ENCODE results near the gene ZMYND8. TPM values are rescaled to one million over a fixed set of nuclear protein-coding genes. Genes with fewer than 3 reads are reported as not detected.

The ZMYND8 gene
- total RNA-seq, 1 donor from 2014 or later: 109 TPM

DNA sequence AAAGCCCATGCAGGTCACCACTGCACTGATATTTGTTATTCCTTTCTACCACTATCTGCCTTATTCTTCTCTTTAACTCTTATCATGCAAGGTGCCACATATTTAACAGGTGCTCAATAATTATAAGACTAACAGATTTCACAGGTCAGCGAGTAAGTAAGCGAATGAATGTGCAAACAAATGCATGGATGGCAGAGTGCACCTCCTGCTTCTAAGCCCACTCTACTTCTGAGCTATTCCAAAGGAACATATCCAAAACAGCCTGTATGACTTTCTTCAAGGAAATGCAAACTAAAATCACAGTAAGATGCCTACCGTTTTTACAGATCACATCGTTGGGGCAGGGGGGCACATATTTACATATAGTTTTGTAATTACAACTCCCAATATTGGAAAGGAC is 71.3 kb downstream of the ZMYND8 start:
- Mint-ChIP-seq H3K9me3 (ENCODE audit: unreplicated experiment) (no peaks in the 10 kb centered on the region), H3K27me3 (ENCODE audit: unreplicated experiment) (peaks cover 4% of the 10 kb centered on the region), H3K27ac (ENCODE audit: unreplicated experiment) (no peak overlapping the region), H3K4me3 (ENCODE audit: unreplicated experiment) (peak overlapping the region; percentile 67), H3K36me3 (ENCODE audit: low read depth, unreplicated experiment) (peaks cover 62% of the 10 kb centered on the region), H3K4me1 (ENCODE audit: unreplicated experiment) (peaks cover 17% of the 10 kb centered on the region)
- no peak for DNase-seq (ENCODE audit: low spot score)
- TF ChIP-seq, protein P1, sequence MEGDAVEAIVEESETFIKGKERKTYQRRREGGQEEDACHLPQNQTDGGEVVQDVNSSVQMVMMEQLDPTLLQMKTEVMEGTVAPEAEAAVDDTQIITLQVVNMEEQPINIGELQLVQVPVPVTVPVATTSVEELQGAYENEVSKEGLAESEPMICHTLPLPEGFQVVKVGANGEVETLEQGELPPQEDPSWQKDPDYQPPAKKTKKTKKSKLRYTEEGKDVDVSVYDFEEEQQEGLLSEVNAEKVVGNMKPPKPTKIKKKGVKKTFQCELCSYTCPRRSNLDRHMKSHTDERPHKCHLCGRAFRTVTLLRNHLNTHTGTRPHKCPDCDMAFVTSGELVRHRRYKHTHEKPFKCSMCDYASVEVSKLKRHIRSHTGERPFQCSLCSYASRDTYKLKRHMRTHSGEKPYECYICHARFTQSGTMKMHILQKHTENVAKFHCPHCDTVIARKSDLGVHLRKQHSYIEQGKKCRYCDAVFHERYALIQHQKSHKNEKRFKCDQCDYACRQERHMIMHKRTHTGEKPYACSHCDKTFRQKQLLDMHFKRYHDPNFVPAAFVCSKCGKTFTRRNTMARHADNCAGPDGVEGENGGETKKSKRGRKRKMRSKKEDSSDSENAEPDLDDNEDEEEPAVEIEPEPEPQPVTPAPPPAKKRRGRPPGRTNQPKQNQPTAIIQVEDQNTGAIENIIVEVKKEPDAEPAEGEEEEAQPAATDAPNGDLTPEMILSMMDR (IDR thresholded peaks at IDR 0.05; ENCODE audit: unreplicated experiment): no peak

DNA sequence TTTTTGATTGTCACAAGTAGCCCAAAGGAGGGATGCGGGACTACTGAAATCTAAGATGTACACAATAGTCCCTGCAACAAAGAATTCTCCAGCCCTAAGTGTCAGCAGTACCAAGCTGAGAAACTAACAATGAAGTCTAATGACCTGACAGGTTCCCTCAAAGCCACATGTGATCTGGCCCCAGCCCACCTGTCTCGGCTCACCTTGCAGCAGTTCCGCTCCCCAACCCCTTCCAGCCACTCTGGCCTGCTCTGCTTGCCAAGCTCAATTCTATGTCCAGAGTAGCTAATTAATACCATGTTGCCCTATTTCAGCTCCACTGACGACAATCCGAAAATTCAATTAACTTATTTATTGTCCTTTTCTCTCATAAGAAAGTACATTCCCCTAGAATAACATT is 72.1 kb downstream of the ZMYND8 start:
- Mint-ChIP-seq H3K9me3 (ENCODE audit: unreplicated experiment) (no peaks in the 10 kb centered on the region), H3K36me3 (ENCODE audit: low read depth, unreplicated experiment) (peaks cover 56% of the 10 kb centered on the region), H3K4me1 (ENCODE audit: unreplicated experiment) (peaks cover 17% of the 10 kb centered on the region), H3K27me3 (ENCODE audit: unreplicated experiment) (peaks cover 4% of the 10 kb centered on the region), H3K4me3 (ENCODE audit: unreplicated experiment) (no peak overlapping the region), H3K27ac (ENCODE audit: unreplicated experiment) (peak overlapping the region; percentile 22)
- TF ChIP-seq, protein P1 (IDR thresholded peaks at IDR 0.05; ENCODE audit: unreplicated experiment): no peak
- DNase-seq (ENCODE audit: low spot score): no peak

DNA sequence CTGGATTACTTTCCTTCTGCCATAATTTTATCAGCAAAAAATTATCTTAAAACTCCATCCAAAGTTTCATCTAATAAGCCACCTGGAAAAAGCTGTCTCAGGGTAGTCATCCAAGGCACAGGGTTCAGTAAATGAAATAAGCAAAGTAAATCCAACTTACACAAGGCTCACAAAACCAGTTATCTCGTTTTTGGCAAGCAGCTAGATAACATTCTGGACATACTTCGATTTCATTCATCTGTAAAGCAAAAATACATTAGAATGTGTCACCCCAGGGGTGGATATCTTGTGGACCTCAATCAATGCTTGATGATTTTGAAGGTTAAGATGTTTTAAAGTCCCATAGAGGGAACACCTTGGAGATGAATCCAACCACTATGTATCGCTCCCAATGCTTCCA is 73.1 kb downstream of the ZMYND8 start:
- Mint-ChIP-seq H3K27ac (ENCODE audit: unreplicated experiment) (peak overlapping the region; percentile 21), H3K9me3 (ENCODE audit: unreplicated experiment) (no peaks in the 10 kb centered on the region), H3K4me1 (ENCODE audit: unreplicated experiment) (peaks cover 17% of the 10 kb centered on the region), H3K36me3 (ENCODE audit: low read depth, unreplicated experiment) (peaks cover 58% of the 10 kb centered on the region), H3K4me3 (ENCODE audit: unreplicated experiment) (peak overlapping the region; percentile 63), H3K27me3 (ENCODE audit: unreplicated experiment) (peaks cover 4% of the 10 kb centered on the region)
- DNase-seq (ENCODE audit: low spot score): no peak
- TF ChIP-seq, protein P1 (IDR thresholded peaks at IDR 0.05; ENCODE audit: unreplicated experiment): no peak

DNA sequence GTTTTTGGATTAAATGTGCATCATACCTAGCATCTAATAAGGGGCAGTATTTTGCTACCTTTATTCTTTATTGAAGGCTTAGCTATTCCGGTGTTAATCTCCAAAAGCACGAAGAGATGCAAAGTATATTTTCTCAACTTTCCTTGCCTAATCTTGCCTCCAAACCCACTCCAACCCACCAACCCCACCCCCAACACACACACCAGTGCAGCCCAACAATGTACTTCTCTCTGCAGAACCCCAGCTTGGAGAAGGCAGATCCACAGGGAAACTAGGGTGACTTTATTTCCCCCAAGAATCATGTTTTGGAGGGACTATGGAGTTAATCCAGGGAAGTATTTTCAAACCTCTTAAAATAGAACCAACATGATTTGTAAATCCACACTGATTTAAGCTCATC is 73.6 kb downstream of the ZMYND8 start:
- H3K27ac Mint-ChIP-seq (ENCODE audit: unreplicated experiment): no peak overlapping the region
- peaks cover 59% of the 10 kb centered on the region for H3K36me3 Mint-ChIP-seq (ENCODE audit: low read depth, unreplicated experiment)
- DNase-seq (ENCODE audit: low spot score): no peak
- H3K4me1 Mint-ChIP-seq (ENCODE audit: unreplicated experiment): peaks cover 17% of the 10 kb centered on the region
- H3K4me3 Mint-ChIP-seq (ENCODE audit: unreplicated experiment): no peak overlapping the region
- H3K9me3 Mint-ChIP-seq (ENCODE audit: unreplicated experiment): no peaks in the 10 kb centered on the region
- H3K27me3 Mint-ChIP-seq (ENCODE audit: unreplicated experiment): peaks cover 4% of the 10 kb centered on the region
- TF ChIP-seq, protein P1 (IDR thresholded peaks at IDR 0.05; ENCODE audit: unreplicated experiment): no peak

DNA sequence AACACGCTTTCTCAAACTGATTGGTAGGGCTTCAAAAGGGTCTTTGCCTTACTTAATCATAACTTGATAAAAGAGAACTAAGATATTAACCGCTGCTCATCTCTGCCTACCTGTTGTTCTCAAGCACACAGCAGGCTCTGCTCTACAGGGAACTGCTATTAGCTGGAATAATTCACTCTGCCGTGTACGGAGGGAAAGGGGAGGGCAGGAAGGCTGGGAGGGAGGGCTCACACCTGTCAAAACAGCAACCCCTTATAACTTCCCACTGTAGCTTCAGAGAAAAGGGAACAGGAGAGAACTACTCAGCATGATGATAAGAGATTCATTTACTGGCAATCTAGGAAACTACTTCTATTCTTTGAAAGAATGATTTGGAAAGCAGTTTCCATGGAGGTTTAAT is 75.1 kb downstream of the ZMYND8 start:
- Mint-ChIP-seq H3K36me3 (ENCODE audit: low read depth, unreplicated experiment) (peaks cover 48% of the 10 kb centered on the region), H3K27me3 (ENCODE audit: unreplicated experiment) (peaks cover 4% of the 10 kb centered on the region), H3K27ac (ENCODE audit: unreplicated experiment) (peak overlapping the region; percentile 55), H3K4me1 (ENCODE audit: unreplicated experiment) (peaks cover 21% of the 10 kb centered on the region), H3K9me3 (ENCODE audit: unreplicated experiment) (no peaks in the 10 kb centered on the region), H3K4me3 (ENCODE audit: unreplicated experiment) (no peak overlapping the region)
- TF ChIP-seq, protein P1 (IDR thresholded peaks at IDR 0.05; ENCODE audit: unreplicated experiment): no peak
- no peak for DNase-seq (ENCODE audit: low spot score)
